Measurements from ENCODE around the gene MRPL38.

- TF ChIP-seq CTCF (conservative IDR thresholded peaks at IDR 0.05; ENCODE audit: low read depth, low read length) (no peak), EZH2 (IDR thresholded peaks at IDR 0.05; ENCODE audit: low read length, unreplicated experiment) (no peak)
Measured at GRCh38 chr17:75891605-75892555, 12.8 kb downstream of the MRPL38 start.
